ENCODE results near the gene C1QTNF1. TPM values are rescaled to one million over a fixed set of nuclear protein-coding genes. Genes with fewer than 3 reads are reported as not detected.

C1QTNF1 gene
- total and polyA plus RNA-seq, 2 donors (not counting 1 experiment from before 2014, with no cell fraction given) = not detected

DNA sequence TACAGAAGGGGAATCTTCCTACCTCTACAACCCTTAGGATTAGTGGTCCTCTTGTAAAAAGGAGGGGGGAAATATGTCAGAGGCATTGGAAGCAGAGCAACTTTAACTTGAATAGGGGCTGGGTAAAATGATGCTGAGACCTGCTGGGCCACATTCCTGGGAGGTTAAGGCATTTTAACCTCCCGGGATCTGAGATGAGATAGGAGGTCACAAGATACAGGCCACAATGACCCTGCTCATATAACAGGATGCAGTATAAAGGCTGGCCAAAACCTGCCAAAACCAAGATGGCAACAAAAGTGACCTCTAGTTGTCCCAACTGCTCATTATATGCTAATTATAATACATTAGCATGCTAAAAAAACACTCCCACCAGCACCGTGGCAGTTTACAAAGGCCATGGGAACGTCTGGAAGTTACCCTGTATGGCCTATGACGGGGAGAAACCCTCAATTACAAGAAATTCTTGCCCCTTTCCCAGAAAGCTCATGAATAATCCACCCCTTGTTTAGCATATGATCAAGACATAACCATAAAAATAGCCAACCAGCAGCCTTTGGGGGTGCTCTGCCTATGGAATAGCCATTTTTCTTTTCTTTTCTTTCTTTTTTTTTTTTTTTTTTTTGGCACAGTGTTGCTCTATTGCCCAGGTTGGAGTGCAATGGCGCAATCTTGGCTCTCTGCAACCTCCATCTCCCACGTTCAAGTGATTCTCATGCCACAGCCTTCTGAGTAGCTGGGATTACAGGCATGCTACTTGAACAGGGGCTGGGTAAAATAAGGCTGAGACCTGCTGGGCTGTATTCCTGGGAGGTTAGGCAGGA, 6.2 kb upstream of the C1QTNF1 start:
- Mint-ChIP-seq H3K4me1 (no peaks in the 10 kb centered on the region), H3K27me3 (peaks cover 46% of the 10 kb centered on the region), H3K4me3 (no peak overlapping the region), H3K27ac (no peak overlapping the region), H3K9me3 (ENCODE audit: insufficient read depth) (no peaks in the 10 kb centered on the region)
- DNase-seq (no peak), ATAC-seq (ENCODE audit: low read depth) (no peak)
- Histone ChIP-seq H4K20me1 (ENCODE audit: control insufficient read depth, insufficient read depth, low read length, poor library complexity, severe bottlenecking) (no peaks in the 10 kb centered on the region), H3K9me3 (ENCODE audit: control extremely low read depth in 1 of 3, control insufficient read depth in 2 of 3, insufficient read depth in 1 of 3, low read length in 2 of 3) (peaks cover 3 to 5% (median 3%) of the 10 kb centered on the region in 3 donors), H3K9ac (ENCODE audit: low read length) (no peak overlapping the region), H3K4me3 (ENCODE audit: control extremely low read depth in 1 of 5, extremely low read depth in 1 of 5, insufficient read depth in 1 of 5, low read depth in 2 of 5, low read length in 4 of 5) (no peak overlapping the region), H3K4me2 (replicated peaks; ENCODE audit: low read depth, low read length, poor library complexity, severe bottlenecking) (no peak overlapping the region), H3K27ac (ENCODE audit: low read length in 2 of 2) (no peak overlapping the region), H3K36me3 (replicated peaks in 1 of 2; ENCODE audit: control extremely low read depth in 1 of 2, control insufficient read depth in 1 of 2, extremely low read depth in 1 of 2, insufficient read depth in 2 of 2, low read length in 1 of 2) (no peaks in the 10 kb centered on the region), H3K79me2 (ENCODE audit: control insufficient read depth, insufficient read depth, low read length) (no peaks in the 10 kb centered on the region), H3K27me3 (replicated peaks in 1 of 4; ENCODE audit: control extremely low read depth in 1 of 4, control insufficient read depth in 3 of 4, insufficient read depth in 4 of 4, low read length in 3 of 4) (peaks cover 0 to 9% (median 4%) of the 10 kb centered on the region in 4 experiments), H2AFZ (ENCODE audit: insufficient read depth, low read depth, low read length, poor library complexity, severe bottlenecking) (no peak overlapping the region), H3K4me1 (ENCODE audit: control insufficient read depth in 2 of 2, insufficient read depth in 2 of 2, low read length in 2 of 2) (no peaks in the 10 kb centered on the region)
- ChIA-PET POLR2A (no interaction called here), CTCF (interaction anchor here (1.0 to 1.3 kb wide), 2 partner anchors 25 to 371 kb away, joined by 3 to 4 read pairs; no protein-coding TSS in a partner anchor)
- TF ChIP-seq EZH2 (IDR thresholded peaks at IDR 0.05; ENCODE audit: borderline replicate concordance, insufficient read depth, low read depth, low read length, poor library complexity, severe bottlenecking) = no peak
- TF ChIP-seq, protein P1, sequence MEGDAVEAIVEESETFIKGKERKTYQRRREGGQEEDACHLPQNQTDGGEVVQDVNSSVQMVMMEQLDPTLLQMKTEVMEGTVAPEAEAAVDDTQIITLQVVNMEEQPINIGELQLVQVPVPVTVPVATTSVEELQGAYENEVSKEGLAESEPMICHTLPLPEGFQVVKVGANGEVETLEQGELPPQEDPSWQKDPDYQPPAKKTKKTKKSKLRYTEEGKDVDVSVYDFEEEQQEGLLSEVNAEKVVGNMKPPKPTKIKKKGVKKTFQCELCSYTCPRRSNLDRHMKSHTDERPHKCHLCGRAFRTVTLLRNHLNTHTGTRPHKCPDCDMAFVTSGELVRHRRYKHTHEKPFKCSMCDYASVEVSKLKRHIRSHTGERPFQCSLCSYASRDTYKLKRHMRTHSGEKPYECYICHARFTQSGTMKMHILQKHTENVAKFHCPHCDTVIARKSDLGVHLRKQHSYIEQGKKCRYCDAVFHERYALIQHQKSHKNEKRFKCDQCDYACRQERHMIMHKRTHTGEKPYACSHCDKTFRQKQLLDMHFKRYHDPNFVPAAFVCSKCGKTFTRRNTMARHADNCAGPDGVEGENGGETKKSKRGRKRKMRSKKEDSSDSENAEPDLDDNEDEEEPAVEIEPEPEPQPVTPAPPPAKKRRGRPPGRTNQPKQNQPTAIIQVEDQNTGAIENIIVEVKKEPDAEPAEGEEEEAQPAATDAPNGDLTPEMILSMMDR (IDR thresholded peaks at IDR 0.05) = no peak
- 71% methylated on average over 5 of the region's 6 CpGs for WGBS (ENCODE audit: insufficient coverage)
- intact Hi-C loops (cut with micrococcal nuclease) = no loop called here

- TF ChIP-seq, protein P1 (IDR thresholded peaks at IDR 0.05) = no peak
- no peak for TF ChIP-seq EZH2 (IDR thresholded peaks at IDR 0.05; ENCODE audit: borderline replicate concordance, insufficient read depth, low read depth, low read length, poor library complexity, severe bottlenecking)
- Histone ChIP-seq H3K36me3 (replicated peaks in 1 of 2; ENCODE audit: control extremely low read depth in 1 of 2, control insufficient read depth in 1 of 2, extremely low read depth in 1 of 2, insufficient read depth in 2 of 2, low read length in 1 of 2) (no peaks in the 10 kb centered on the region), H3K4me3 (ENCODE audit: control extremely low read depth in 1 of 5, extremely low read depth in 1 of 5, insufficient read depth in 1 of 5, low read depth in 2 of 5, low read length in 4 of 5) (no peak overlapping the region), H3K27me3 (replicated peaks in 1 of 4; ENCODE audit: control extremely low read depth in 1 of 4, control insufficient read depth in 3 of 4, insufficient read depth in 4 of 4, low read length in 3 of 4) (peaks cover 0 to 13% (median 8%) of the 10 kb centered on the region in 4 experiments), H3K9ac (ENCODE audit: low read length) (no peak overlapping the region), H3K4me2 (replicated peaks; ENCODE audit: low read depth, low read length, poor library complexity, severe bottlenecking) (no peak overlapping the region), H3K27ac (ENCODE audit: low read length in 2 of 2) (no peak overlapping the region), H3K79me2 (ENCODE audit: control insufficient read depth, insufficient read depth, low read length) (no peaks in the 10 kb centered on the region), H2AFZ (ENCODE audit: insufficient read depth, low read depth, low read length, poor library complexity, severe bottlenecking) (no peak overlapping the region), H3K4me1 (ENCODE audit: control insufficient read depth in 2 of 2, insufficient read depth in 2 of 2, low read length in 2 of 2) (no peaks in the 10 kb centered on the region), H3K9me3 (ENCODE audit: control extremely low read depth in 1 of 3, control insufficient read depth in 2 of 3, insufficient read depth in 1 of 3, low read length in 2 of 3) (peaks cover 3 to 5% (median 3%) of the 10 kb centered on the region in 3 donors), H4K20me1 (ENCODE audit: control insufficient read depth, insufficient read depth, low read length, poor library complexity, severe bottlenecking) (no peaks in the 10 kb centered on the region)
- POLR2A ChIA-PET = interaction anchor here (0.7 kb wide), 1 partner anchor 40 kb away, joined by 5 read pairs; no protein-coding TSS in a partner anchor
- DNase-seq (no peak), ATAC-seq (ENCODE audit: low read depth) (no peak)
- Mint-ChIP-seq H3K4me1 (no peaks in the 10 kb centered on the region), H3K9me3 (ENCODE audit: insufficient read depth) (no peaks in the 10 kb centered on the region), H3K4me3 (no peak overlapping the region), H3K27me3 (peaks cover 50% of the 10 kb centered on the region), H3K27ac (no peak overlapping the region)
- intact Hi-C loops (cut with micrococcal nuclease) = no loop called here
- 90% methylated on average over 3 of the region's 3 CpGs for WGBS (ENCODE audit: insufficient coverage)
- CTCF ChIA-PET = interaction anchor here (0.6 to 2.1 kb wide), 2 partner anchors 25 to 68 kb away, joined by 3 to 4 read pairs; no protein-coding TSS in a partner anchor
Observed at GRCh38 chr17:79018370-79018695, 5.6 kb upstream of the C1QTNF1 start.

Data from B cell (primary cell).